WTC11 (cell line): ENCODE results near the gene NR2F6. TPM values are rescaled to one million over a fixed set of nuclear protein-coding genes. Genes with fewer than 3 reads are reported as not detected.
A peak's percentile ranks its signal among the peaks of the same experiment; 100 is the strongest.

Source experiments
- ATAC-seq: fragments of 200-7000 bp; cut with Tn5 transposase; 2 replicates; pipeline ENCODE4 v1.10.0; 2021; ENCODE audit warnings: mild to moderate bottlenecking, moderate library complexity
- CTCF ChIA-PET: fragments of 300-600 bp; sonication (Branson Sonifier 250); formaldehyde crosslinking; loops from one replicate; lab custom pipeline; 2021; ENCODE audit warnings: antibody characterized with exemption; lab: Charles Lee
- POLR2A ChIA-PET: fragments of 350-600 bp; sonication (Branson Sonifier 250); formaldehyde crosslinking; loops from one replicate; lab custom pipeline; 2021; ENCODE audit warnings: antibody characterized with exemption; lab: Charles Lee
- DNase-seq: peaks from one replicate; pipeline ENCODE4 v3.0.0; 2021; ENCODE audit warnings: low spot score
- H3K27ac Mint-ChIP-seq: 2 replicates; pipeline ENCODE4 v1.8.0; 2021; ENCODE audit warnings: mixed read lengths
- H3K27me3 Mint-ChIP-seq: 2 replicates; pipeline ENCODE4 v1.8.0; 2021; ENCODE audit warnings: low read depth, mild to moderate bottlenecking, moderate library complexity, mixed read lengths
- H3K36me3 Mint-ChIP-seq: 2 replicates; pipeline ENCODE4 v1.8.0; 2021; ENCODE audit warnings: mixed read lengths
- H3K4me1 Mint-ChIP-seq: 2 replicates; pipeline ENCODE4 v1.8.0; 2022; ENCODE audit warnings: mixed read lengths
- H3K4me3 Mint-ChIP-seq: 2 replicates; pipeline ENCODE4 v1.8.0; 2021; ENCODE audit warnings: mild to moderate bottlenecking, moderate library complexity, mixed read lengths
- H3K9me3 Mint-ChIP-seq: 2 replicates; pipeline ENCODE4 v1.8.0; 2021; ENCODE audit warnings: mixed read lengths
- AFF4 ChIP-seq: sonication (generic); formaldehyde crosslinking; IDR thresholded peaks from 2 replicates; pipeline ENCODE4 v1.8.1; 2023; ENCODE audit warnings: mild to moderate bottlenecking, missing genetic modification reagents, borderline replicate concordance
- ESRRA ChIP-seq: sonication (generic); formaldehyde crosslinking; IDR thresholded peaks from 2 replicates; pipeline ENCODE4 v1.8.1; 2022; ENCODE audit warnings: mild to moderate bottlenecking, missing genetic modification reagents, borderline replicate concordance
- FOXP1 ChIP-seq: sonication (generic); formaldehyde crosslinking; IDR thresholded peaks from 2 replicates; pipeline ENCODE4 v1.8.0; 2022; ENCODE audit warnings: missing genetic modification reagents, mild to moderate bottlenecking, moderate library complexity, borderline replicate concordance
- GTF2I ChIP-seq: fragments of 250-450 bp; sonication (Bioruptor Pico); conservative IDR thresholded peaks from 2 replicates; pipeline ENCODE4 v1.4.0; 2021; ENCODE audit warnings: mild to moderate bottlenecking
- OVOL2 ChIP-seq: fragments of 250-450 bp; sonication (Bioruptor Pico); IDR thresholded peaks from 2 replicates; pipeline ENCODE4 v1.9.0; 2021; ENCODE audit warnings: mild to moderate bottlenecking, borderline replicate concordance
- RORB ChIP-seq: fragments of 250-450 bp; sonication (Bioruptor Pico); IDR thresholded peaks from 2 replicates; pipeline ENCODE4 v1.9.0; 2021; ENCODE audit warnings: mild to moderate bottlenecking
- SP1 ChIP-seq: sonication (generic); formaldehyde crosslinking; conservative IDR thresholded peaks from 2 replicates; pipeline ENCODE4 v1.8.1; 2022; ENCODE audit warnings: missing genetic modification reagents
- TCF7 ChIP-seq: sonication (generic); formaldehyde crosslinking; IDR thresholded peaks from 2 replicates; pipeline ENCODE4 v1.8.0; 2022; ENCODE audit warnings: mild to moderate bottlenecking, low read depth, missing genetic modification reagents, moderate library complexity
- ZNF121 ChIP-seq: sonication (generic); formaldehyde crosslinking; IDR thresholded peaks from 2 replicates; pipeline ENCODE4 v1.8.0; 2023; ENCODE audit warnings: missing genetic modification reagents
- total RNA-seq: library from RNA; stranded (reverse); gene quantifications from 3 replicates; pipeline ENCODE4 v1.2.3, GENCODE V29; 2021
- TF ChIP-seq, protein P1 (sequence below): sonication (generic); formaldehyde crosslinking; IDR thresholded peaks from 2 replicates; pipeline ENCODE4 v1.8.0; 2022; ENCODE audit warnings: mild to moderate bottlenecking, missing genetic modification reagents
- TF ChIP-seq, protein P2 (sequence below): sonication (generic); formaldehyde crosslinking; IDR thresholded peaks from 2 replicates; pipeline ENCODE4 v1.8.1; 2023; ENCODE audit warnings: mild to moderate bottlenecking, missing genetic modification reagents, moderate library complexity
- TF ChIP-seq, protein P3 (sequence below): sonication (generic); formaldehyde crosslinking; IDR thresholded peaks from 2 replicates; pipeline ENCODE4 v1.8.0; 2023; ENCODE audit warnings: missing genetic modification reagents
- TF ChIP-seq, protein P4 (sequence below): sonication (generic); formaldehyde crosslinking; IDR thresholded peaks from 2 replicates; pipeline ENCODE4 v1.8.0; 2022; ENCODE audit warnings: mild to moderate bottlenecking, missing genetic modification reagents
- TF ChIP-seq, protein P5 (sequence below): sonication (generic); formaldehyde crosslinking; IDR thresholded peaks from 2 replicates; pipeline ENCODE4 v1.8.1; 2023; ENCODE audit warnings: mild to moderate bottlenecking, moderate library complexity, missing genetic modification reagents

Gene NR2F6
- total RNA-seq, 1 experiment from 2014 or later: 145 TPM

- TF ChIP-seq TCF7 (CRISPR knock-in tag) (peak; percentile 77), FOXP1 (CRISPR knock-in tag) (peak; percentile 65; the same call in 1 of the 2 replicates), GTF2I (peak; percentile 55; the same call in 1 of the 2 replicates), SP1 (CRISPR knock-in tag) (0 out of 2 replicates have a peak, but pooled peaks have one; percentile 21), RORB (CRISPR knock-in tag) (no peak), ESRRA (CRISPR knock-in tag) (peak; percentile 94; the same call in 1 of the 2 replicates)
- TF ChIP-seq, protein P1, sequence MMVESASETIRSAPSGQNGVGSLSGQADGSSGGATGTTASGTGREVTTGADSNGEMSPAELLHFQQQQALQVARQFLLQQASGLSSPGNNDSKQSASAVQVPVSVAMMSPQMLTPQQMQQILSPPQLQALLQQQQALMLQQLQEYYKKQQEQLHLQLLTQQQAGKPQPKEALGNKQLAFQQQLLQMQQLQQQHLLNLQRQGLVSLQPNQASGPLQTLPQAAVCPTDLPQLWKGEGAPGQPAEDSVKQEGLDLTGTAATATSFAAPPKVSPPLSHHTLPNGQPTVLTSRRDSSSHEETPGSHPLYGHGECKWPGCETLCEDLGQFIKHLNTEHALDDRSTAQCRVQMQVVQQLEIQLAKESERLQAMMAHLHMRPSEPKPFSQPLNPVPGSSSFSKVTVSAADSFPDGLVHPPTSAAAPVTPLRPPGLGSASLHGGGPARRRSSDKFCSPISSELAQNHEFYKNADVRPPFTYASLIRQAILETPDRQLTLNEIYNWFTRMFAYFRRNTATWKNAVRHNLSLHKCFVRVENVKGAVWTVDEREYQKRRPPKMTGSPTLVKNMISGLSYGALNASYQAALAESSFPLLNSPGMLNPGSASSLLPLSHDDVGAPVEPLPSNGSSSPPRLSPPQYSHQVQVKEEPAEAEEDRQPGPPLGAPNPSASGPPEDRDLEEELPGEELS: 0 out of 2 replicates have a peak, but pooled peaks have one; percentile 20
- TF ChIP-seq, protein P2, sequence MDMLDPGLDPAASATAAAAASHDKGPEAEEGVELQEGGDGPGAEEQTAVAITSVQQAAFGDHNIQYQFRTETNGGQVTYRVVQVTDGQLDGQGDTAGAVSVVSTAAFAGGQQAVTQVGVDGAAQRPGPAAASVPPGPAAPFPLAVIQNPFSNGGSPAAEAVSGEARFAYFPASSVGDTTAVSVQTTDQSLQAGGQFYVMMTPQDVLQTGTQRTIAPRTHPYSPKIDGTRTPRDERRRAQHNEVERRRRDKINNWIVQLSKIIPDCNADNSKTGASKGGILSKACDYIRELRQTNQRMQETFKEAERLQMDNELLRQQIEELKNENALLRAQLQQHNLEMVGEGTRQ (CRISPR knock-in tag): no peak
- TF ChIP-seq, protein P3, sequence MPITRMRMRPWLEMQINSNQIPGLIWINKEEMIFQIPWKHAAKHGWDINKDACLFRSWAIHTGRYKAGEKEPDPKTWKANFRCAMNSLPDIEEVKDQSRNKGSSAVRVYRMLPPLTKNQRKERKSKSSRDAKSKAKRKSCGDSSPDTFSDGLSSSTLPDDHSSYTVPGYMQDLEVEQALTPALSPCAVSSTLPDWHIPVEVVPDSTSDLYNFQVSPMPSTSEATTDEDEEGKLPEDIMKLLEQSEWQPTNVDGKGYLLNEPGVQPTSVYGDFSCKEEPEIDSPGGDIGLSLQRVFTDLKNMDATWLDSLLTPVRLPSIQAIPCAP (CRISPR knock-in tag): 0 out of 2 replicates have a peak, but pooled peaks have one; percentile 34
- H3K4me3 Mint-ChIP-seq: peak overlapping the region; percentile 97
- CTCF ChIA-PET: interaction anchor here (1.4 to 3.7 kb wide), 4 partner anchors 9 to 530 kb away, joined by 4 to 11 read pairs (median 7); no protein-coding TSS in a partner anchor
- no peaks in the 10 kb centered on the region for H3K9me3 Mint-ChIP-seq
- POLR2A ChIA-PET: interaction anchor here (1.0 to 2.3 kb wide), 4 partner anchors 8 to 30 kb away, joined by 4 to 9 read pairs (median 8); partner anchors contain the start of gene USE1
- no peaks in the 10 kb centered on the region for H3K27me3 Mint-ChIP-seq
- H3K36me3 Mint-ChIP-seq: no peaks in the 10 kb centered on the region
- ATAC-seq (no peak), DNase-seq (no peak)
- H3K27ac Mint-ChIP-seq: peak overlapping the region; percentile 95
- peaks cover 57% of the 10 kb centered on the region for H3K4me1 Mint-ChIP-seq
Measured at GRCh38 chr19:17244618-17245534, 843 bp downstream of the NR2F6 start.

- DNase-seq (peak; percentile 58), ATAC-seq (peak; percentile 4)
- peak overlapping the region; percentile 97 for H3K4me3 Mint-ChIP-seq
- no peaks in the 10 kb centered on the region for H3K9me3 Mint-ChIP-seq
- TF ChIP-seq, protein P4, sequence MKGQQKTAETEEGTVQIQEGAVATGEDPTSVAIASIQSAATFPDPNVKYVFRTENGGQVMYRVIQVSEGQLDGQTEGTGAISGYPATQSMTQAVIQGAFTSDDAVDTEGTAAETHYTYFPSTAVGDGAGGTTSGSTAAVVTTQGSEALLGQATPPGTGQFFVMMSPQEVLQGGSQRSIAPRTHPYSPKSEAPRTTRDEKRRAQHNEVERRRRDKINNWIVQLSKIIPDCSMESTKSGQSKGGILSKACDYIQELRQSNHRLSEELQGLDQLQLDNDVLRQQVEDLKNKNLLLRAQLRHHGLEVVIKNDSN (CRISPR knock-in tag): peak; percentile 35; the same call in 1 of the 2 replicates
- TF ChIP-seq ZNF121 (CRISPR knock-in tag) (0 out of 2 replicates have a peak, but pooled peaks have one; percentile 32), AFF4 (CRISPR knock-in tag) (no peak), OVOL2 (CRISPR knock-in tag) (no peak)
- TF ChIP-seq, protein P5, sequence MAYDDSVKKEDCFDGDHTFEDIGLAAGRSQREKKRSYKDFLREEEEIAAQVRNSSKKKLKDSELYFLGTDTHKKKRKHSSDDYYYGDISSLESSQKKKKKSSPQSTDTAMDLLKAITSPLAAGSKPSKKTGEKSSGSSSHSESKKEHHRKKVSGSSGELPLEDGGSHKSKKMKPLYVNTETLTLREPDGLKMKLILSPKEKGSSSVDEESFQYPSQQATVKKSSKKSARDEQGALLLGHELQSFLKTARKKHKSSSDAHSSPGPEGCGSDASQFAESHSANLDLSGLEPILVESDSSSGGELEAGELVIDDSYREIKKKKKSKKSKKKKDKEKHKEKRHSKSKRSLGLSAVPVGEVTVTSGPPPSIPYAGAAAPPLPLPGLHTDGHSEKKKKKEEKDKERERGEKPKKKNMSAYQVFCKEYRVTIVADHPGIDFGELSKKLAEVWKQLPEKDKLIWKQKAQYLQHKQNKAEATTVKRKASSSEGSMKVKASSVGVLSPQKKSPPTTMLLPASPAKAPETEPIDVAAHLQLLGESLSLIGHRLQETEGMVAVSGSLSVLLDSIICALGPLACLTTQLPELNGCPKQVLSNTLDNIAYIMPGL (CRISPR knock-in tag): peak; percentile 53; the same call in 1 of the 2 replicates
- H3K27me3 Mint-ChIP-seq: no peaks in the 10 kb centered on the region
- peaks cover 49% of the 10 kb centered on the region for H3K4me1 Mint-ChIP-seq
- no peaks in the 10 kb centered on the region for H3K36me3 Mint-ChIP-seq
- ChIA-PET CTCF (interaction anchor here (1.4 to 3.7 kb wide), 5 partner anchors 8 to 529 kb away, joined by 3 to 11 read pairs (median 6); no protein-coding TSS in a partner anchor), POLR2A (interaction anchor here (1.0 to 2.3 kb wide), 5 partner anchors 8 to 29 kb away, joined by 3 to 9 read pairs (median 6); partner anchors contain the start of gene USE1)
- peak overlapping the region; percentile 95 for H3K27ac Mint-ChIP-seq
Measured at GRCh38 chr19:17243830-17244617, 1.7 kb downstream of the NR2F6 start.
